Measurements from ENCODE around the gene UNC80.

GRCh38 chr2:209986415-209986814, 214.8 kb downstream of the UNC80 start:
- TF ChIP-seq CTCF (conservative IDR thresholded peaks at IDR 0.05; ENCODE audit: low read depth, low read length): no peak
- TF ChIP-seq EZH2 (IDR thresholded peaks at IDR 0.05; ENCODE audit: low read length, unreplicated experiment): no peak
